ENCODE data around the gene ZNF783. TPM values are rescaled to one million over a fixed set of nuclear protein-coding genes. Genes with fewer than 3 reads are reported as not detected.

Gene ZNF783
- total and polyA plus RNA-seq, 2 of the 8 experiments (the other 6 are each of a cell fraction or from before 2014, with no cell fraction given) = 7.3 to 8.2 TPM

- TF ChIP-seq CEBPB (IDR thresholded peaks at IDR 0.05; ENCODE audit: low read depth, low read length) (no peak), NANOG (IDR thresholded peaks at IDR 0.05; ENCODE audit: insufficient read depth, low read depth, low read length, poor library complexity, severe bottlenecking) (no peak), TAF7 (optimal IDR thresholded peaks at IDR 0.05; ENCODE audit: borderline replicate concordance, low read depth, low read length) (no peak), FOSL1 (IDR thresholded peaks at IDR 0.05; ENCODE audit: insufficient read depth, low read depth, low read length) (no peak)
- TF ChIP-seq, protein P1, sequence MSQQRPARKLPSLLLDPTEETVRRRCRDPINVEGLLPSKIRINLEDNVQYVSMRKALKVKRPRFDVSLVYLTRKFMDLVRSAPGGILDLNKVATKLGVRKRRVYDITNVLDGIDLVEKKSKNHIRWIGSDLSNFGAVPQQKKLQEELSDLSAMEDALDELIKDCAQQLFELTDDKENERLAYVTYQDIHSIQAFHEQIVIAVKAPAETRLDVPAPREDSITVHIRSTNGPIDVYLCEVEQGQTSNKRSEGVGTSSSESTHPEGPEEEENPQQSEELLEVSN (IDR thresholded peaks at IDR 0.05) = no peak
These were observed 40.2 kb downstream of the ZNF783 start (continued) for GRCh38 chr7:149302222-149302621.

All from H1 (cell line).